OCI-LY1 (cell line): ENCODE results near the gene MARK1.

ENCODE experiments used
- EZH2 ChIP-seq: fragments of 200-600 bp; sonication (generic), shearing (Covaris generic); IDR thresholded peaks from 2 replicates; pipeline ENCODE4 v1.8.0; 2017; ENCODE audit warnings: borderline replicate concordance, mixed run types, mild to moderate bottlenecking, antibody characterized with exemption, low read length, moderate library complexity, mixed read lengths
- TF ChIP-seq, protein P1 (sequence below): fragments of 200-600 bp; sonication (generic), shearing (Covaris generic); IDR thresholded peaks from 2 replicates; pipeline ENCODE4 v1.5.1; 2017; ENCODE audit warnings: mild to moderate bottlenecking, antibody characterized with exemption, low read length, moderate library complexity, mixed read lengths

DNA sequence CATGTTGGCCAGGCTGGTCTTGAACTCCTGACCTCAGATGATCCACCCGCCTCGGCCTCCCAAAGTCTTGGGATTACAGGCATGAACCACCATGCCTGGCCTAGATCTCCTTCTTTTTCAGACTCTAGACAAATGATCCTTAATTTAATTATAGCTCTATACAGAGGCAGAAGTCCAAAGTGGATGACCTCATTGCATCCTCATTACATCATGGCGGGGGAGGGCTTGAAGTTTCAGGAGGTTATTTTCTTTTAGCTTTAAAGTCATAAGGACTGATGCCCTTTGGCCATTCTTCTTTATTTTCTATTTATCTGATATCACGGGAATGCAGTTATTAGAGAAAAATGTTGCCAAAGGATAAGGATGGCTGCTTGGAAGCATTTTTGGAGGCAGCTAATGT, 14.1 kb upstream of the MARK1 start:
- TF ChIP-seq, protein P1, sequence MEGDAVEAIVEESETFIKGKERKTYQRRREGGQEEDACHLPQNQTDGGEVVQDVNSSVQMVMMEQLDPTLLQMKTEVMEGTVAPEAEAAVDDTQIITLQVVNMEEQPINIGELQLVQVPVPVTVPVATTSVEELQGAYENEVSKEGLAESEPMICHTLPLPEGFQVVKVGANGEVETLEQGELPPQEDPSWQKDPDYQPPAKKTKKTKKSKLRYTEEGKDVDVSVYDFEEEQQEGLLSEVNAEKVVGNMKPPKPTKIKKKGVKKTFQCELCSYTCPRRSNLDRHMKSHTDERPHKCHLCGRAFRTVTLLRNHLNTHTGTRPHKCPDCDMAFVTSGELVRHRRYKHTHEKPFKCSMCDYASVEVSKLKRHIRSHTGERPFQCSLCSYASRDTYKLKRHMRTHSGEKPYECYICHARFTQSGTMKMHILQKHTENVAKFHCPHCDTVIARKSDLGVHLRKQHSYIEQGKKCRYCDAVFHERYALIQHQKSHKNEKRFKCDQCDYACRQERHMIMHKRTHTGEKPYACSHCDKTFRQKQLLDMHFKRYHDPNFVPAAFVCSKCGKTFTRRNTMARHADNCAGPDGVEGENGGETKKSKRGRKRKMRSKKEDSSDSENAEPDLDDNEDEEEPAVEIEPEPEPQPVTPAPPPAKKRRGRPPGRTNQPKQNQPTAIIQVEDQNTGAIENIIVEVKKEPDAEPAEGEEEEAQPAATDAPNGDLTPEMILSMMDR = no peak
- TF ChIP-seq EZH2 = no peak
